Keratinocyte (primary cell): Measurements from ENCODE around the gene GCK. TPM values are rescaled to one million over a fixed set of nuclear protein-coding genes. Genes with fewer than 3 reads are reported as not detected.

Experiments used
- DNase-seq: peaks from one replicate; pipeline ENCODE4 v3.0.0-alpha.2; 2011; ENCODE audit warnings: low read depth, missing footprints, low spot score
- FAIRE-seq: peaks from 2 replicates; lab custom pipeline; 2011; peaks lifted over from hg19 to GRCh38; lab: Jason Lieb, UNC
- H2AFZ ChIP-seq: 2 replicates; pipeline ENCODE4 v1.6.0; 2012; ENCODE audit warnings: low read length, control low read depth, inconsistent platforms; ENCODE audit not compliant: control insufficient read depth
- H3K27ac ChIP-seq: 2 replicates; pipeline ENCODE4 v1.5.1; 2011; ENCODE audit warnings: low read length; ENCODE audit not compliant: control insufficient read depth, insufficient read depth
- H3K27me3 ChIP-seq: 3 replicates; pipeline ENCODE4 v1.6.0; 2011; ENCODE audit warnings: low read length; ENCODE audit not compliant: control insufficient read depth, insufficient read depth; ENCODE audit errors: extremely low read depth
- H3K36me3 ChIP-seq, 2 experiments: 2 replicates in 1 of 2; 3 replicates in 1 of 2; pipeline ENCODE4 v1.5.1; 2011; ENCODE audit warnings: low read length in 2 of 2, mild to moderate bottlenecking in 1 of 2; ENCODE audit not compliant: control insufficient read depth in 2 of 2, insufficient read depth in 2 of 2; ENCODE audit errors: extremely low read depth in 1 of 2
- H3K4me1 ChIP-seq: 3 replicates; pipeline ENCODE4 v1.5.1; 2011; ENCODE audit warnings: low read length; ENCODE audit not compliant: control insufficient read depth, insufficient read depth; ENCODE audit errors: extremely low read depth
- H3K4me2 ChIP-seq: 3 replicates; pipeline ENCODE4 v1.6.0; 2011; ENCODE audit warnings: low read depth, low read length; ENCODE audit not compliant: control insufficient read depth, insufficient read depth; ENCODE audit errors: extremely low read depth
- H3K4me3 ChIP-seq, 3 experiments: fragments of 200-600 bp in 1 of 3; sonication (generic) in 1 of 3; 2 replicates in 2 of 3; 3 replicates in 1 of 3; pipeline ENCODE4 v1.5.1; 2011 to 2016; ENCODE audit warnings: low read length in 3 of 3, mild to moderate bottlenecking in 3 of 3, control low read depth in 2 of 3, inconsistent platforms in 1 of 3, low read depth in 1 of 3, mixed read lengths in 1 of 3, mixed run types in 1 of 3, moderate library complexity in 1 of 3; ENCODE audit not compliant: control insufficient read depth in 2 of 3, insufficient read depth in 2 of 3; ENCODE audit errors: extremely low read depth in 1 of 3
- H3K79me2 ChIP-seq: 2 replicates; pipeline ENCODE4 v1.6.0; 2012; ENCODE audit warnings: low read length; ENCODE audit not compliant: control insufficient read depth, insufficient read depth
- H3K9ac ChIP-seq: 3 replicates; pipeline ENCODE4 v1.6.0; 2011; ENCODE audit warnings: low read length; ENCODE audit not compliant: control insufficient read depth, insufficient read depth; ENCODE audit errors: extremely low read depth
- H3K9me1 ChIP-seq: 3 replicates; pipeline ENCODE4 v1.6.0; 2011; ENCODE audit warnings: low read length; ENCODE audit not compliant: control insufficient read depth, insufficient read depth; ENCODE audit errors: extremely low read depth
- H3K9me3 ChIP-seq: 2 replicates; pipeline ENCODE4 v1.5.1; 2012; ENCODE audit warnings: low read depth, low read length; ENCODE audit not compliant: control insufficient read depth
- H4K20me1 ChIP-seq: 3 replicates; pipeline ENCODE4 v1.6.0; 2011; ENCODE audit warnings: low read length; ENCODE audit not compliant: control insufficient read depth, insufficient read depth; ENCODE audit errors: extremely low read depth
- EZH2 ChIP-seq: IDR thresholded peaks from one replicate; pipeline ENCODE4 v1.6.1; 2012; ENCODE audit warnings: inconsistent platforms, mild to moderate bottlenecking, low read length, moderate library complexity
- dilution Hi-C: fragments of 300-500 bp; cut with MboI; formaldehyde crosslinking; loops from one replicate; pipeline ENCODE4 v1.7.0; 2020; ENCODE audit warnings: low sequenced_read_pairs; ENCODE audit not compliant: extremely low pct_ligation_motif_present
- polyA plus RNA-seq, 5 experiments: library from polyadenylated mRNA; depleted of rRNA in 3 of 5; stranded (reverse) in 3 of 5; stranded (forward) in 1 of 5; unstranded in 1 of 5; fragments of >200 nt; gene quantifications; 1 replicate in 1 of 5; 2 replicates in 3 of 5; 3 replicates in 1 of 5; pipeline versions ENCODE4 v1.2.1 to v1.2.3, GENCODE V29; 2011 to 2012; ENCODE audit warnings: missing spikeins in 2 of 5, low read depth in 1 of 5, low replicate concordance in 1 of 5
- TF ChIP-seq, protein P1 (sequence below), 3 experiments: IDR thresholded peaks in 1 of 3; conservative IDR thresholded peaks in 1 of 3; optimal IDR thresholded peaks in 1 of 3; 2 replicates in 2 of 3; 3 replicates in 1 of 3; pipeline versions ENCODE3 to v1.5.1; 2011; ENCODE audit warnings: low read length in 3 of 3, mild to moderate bottlenecking in 3 of 3, moderate library complexity in 2 of 3, control low read depth in 1 of 3, inconsistent platforms in 1 of 3; ENCODE audit not compliant: insufficient read depth in 2 of 3; ENCODE audit errors: extremely low read depth in 1 of 3

The GCK gene
- polyA plus RNA-seq, 1 donor (not counting 4 experiments of a cell fraction or from before 2014, with no cell fraction given) = not detected

DNA sequence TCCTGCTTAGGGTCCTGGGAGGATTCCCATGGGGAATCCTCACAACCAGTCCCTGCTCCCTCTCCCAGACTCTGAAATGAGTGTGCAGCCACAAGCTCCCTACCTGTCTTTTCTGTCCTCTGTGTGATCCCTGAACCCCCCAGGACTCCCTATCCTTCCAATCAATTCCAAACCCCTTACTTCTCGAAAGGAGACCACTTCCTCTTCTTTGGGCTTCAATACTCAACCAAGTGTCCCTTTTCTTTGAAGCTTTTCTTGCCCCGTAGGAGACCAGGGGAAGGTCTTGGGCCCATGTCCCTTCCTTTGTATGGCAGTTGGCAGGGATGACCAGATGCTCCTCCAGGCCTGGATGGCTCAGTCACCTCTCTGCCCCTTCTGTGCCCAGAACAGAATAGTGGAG lies 83.4 kb downstream of the GCK start:
- H3K4me3 ChIP-seq = no peak overlapping the region
- TF ChIP-seq, protein P1, sequence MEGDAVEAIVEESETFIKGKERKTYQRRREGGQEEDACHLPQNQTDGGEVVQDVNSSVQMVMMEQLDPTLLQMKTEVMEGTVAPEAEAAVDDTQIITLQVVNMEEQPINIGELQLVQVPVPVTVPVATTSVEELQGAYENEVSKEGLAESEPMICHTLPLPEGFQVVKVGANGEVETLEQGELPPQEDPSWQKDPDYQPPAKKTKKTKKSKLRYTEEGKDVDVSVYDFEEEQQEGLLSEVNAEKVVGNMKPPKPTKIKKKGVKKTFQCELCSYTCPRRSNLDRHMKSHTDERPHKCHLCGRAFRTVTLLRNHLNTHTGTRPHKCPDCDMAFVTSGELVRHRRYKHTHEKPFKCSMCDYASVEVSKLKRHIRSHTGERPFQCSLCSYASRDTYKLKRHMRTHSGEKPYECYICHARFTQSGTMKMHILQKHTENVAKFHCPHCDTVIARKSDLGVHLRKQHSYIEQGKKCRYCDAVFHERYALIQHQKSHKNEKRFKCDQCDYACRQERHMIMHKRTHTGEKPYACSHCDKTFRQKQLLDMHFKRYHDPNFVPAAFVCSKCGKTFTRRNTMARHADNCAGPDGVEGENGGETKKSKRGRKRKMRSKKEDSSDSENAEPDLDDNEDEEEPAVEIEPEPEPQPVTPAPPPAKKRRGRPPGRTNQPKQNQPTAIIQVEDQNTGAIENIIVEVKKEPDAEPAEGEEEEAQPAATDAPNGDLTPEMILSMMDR (optimal IDR thresholded peaks at IDR 0.05 in 1 of 3, IDR thresholded peaks at IDR 0.05 in 1 of 3, conservative IDR thresholded peaks at IDR 0.05 in 1 of 3; ENCODE audit: extremely low read depth in 1 of 3, insufficient read depth in 2 of 3, low read length in 3 of 3) = no peak
- no peak for TF ChIP-seq EZH2
- H2AFZ ChIP-seq = no peak overlapping the region
- H3K27me3 ChIP-seq = peaks cover 11% of the 10 kb centered on the region
- H4K20me1 ChIP-seq = no peaks in the 10 kb centered on the region
- H3K79me2 ChIP-seq = no peaks in the 10 kb centered on the region
- no peak overlapping the region for H3K27ac ChIP-seq
- peaks cover 25% of the 10 kb centered on the region for H3K4me1 ChIP-seq
- H3K9ac ChIP-seq = no peak overlapping the region
- no peak overlapping the region for H3K4me2 ChIP-seq
- no peaks in the 10 kb centered on the region for H3K9me3 ChIP-seq
- dilution Hi-C loops = no loop called here
- DNase-seq = no peak
- H3K9me1 ChIP-seq = no peaks in the 10 kb centered on the region
- no peak for FAIRE-seq
- H3K36me3 ChIP-seq = no peaks in the 10 kb centered on the region

DNA sequence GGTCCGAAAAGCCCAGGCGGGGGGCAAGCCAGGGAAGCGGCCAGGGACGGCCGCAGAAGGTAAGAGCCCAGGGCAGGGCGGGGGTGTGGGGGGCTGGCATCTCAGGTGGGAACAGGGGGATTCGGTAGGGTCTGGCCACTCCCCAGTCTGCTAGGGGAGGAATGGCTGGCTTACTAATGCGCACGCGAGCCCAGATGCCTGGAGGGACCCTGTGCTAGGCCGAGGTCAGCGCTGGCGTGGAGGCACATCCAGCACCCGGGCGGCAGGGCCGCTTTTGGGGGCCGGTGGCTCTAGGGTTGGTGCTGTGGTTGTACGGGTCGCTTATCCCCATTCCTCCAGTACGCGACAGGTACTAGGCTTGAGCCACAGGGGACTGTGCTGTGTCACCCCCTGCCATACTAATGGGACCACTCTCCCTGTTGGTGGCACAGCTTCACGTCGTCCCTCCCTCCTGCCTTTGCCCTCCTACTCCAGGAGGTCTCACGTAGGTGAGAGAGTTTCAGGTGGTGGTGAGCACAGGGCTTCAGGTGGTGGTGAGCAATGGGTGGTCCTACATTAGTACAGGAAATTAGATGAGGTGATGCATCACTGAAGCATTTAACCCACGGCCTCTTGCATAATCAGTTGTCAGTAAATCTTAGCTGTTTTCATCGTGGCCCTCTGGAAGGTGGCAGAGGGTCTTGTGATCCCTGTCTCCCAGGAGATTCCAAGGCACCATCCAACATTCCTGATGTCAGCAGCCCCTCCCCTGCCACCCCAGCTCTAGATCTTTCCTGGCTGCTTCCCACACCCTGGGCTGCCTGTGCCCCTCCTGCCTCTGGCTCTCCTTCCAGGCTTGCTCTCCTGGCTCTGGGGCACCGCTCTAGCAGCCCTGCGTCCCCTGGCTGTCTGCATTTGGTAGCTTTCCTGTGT lies 84.1 kb downstream of the GCK start:
- Histone ChIP-seq H4K20me1 (no peaks in the 10 kb centered on the region), H2AFZ (no peak overlapping the region), H3K9ac (no peak overlapping the region), H3K4me3 (no peak overlapping the region), H3K9me1 (no peaks in the 10 kb centered on the region), H3K9me3 (no peaks in the 10 kb centered on the region), H3K36me3 (no peaks in the 10 kb centered on the region), H3K79me2 (no peaks in the 10 kb centered on the region), H3K27ac (no peak overlapping the region), H3K4me1 (peaks cover 25% of the 10 kb centered on the region), H3K27me3 (peaks cover 11% of the 10 kb centered on the region), H3K4me2 (no peak overlapping the region)
- FAIRE-seq (peak; percentile 86), DNase-seq (no peak)
- dilution Hi-C loops = no loop called here
- TF ChIP-seq, protein P1 (optimal IDR thresholded peaks at IDR 0.05 in 1 of 3, IDR thresholded peaks at IDR 0.05 in 1 of 3, conservative IDR thresholded peaks at IDR 0.05 in 1 of 3; ENCODE audit: extremely low read depth in 1 of 3, insufficient read depth in 2 of 3, low read length in 3 of 3) = no peak
- TF ChIP-seq EZH2 = peak; percentile 47
